Mesenchymal stem cell (in vitro differentiated cells and primary cell): ENCODE results near the gene ERBB3.

ENCODE experiments used
- DNase-seq: peaks from one replicate; pipeline ENCODE4 v3.0.0-alpha.2; 2013
- H2AFZ ChIP-seq: one replicate; pipeline ENCODE4 v1.6.1; 2013; ENCODE audit warnings: low read depth, mild to moderate bottlenecking, control low read depth, inconsistent platforms, low read length, moderate library complexity
- H2AK5ac ChIP-seq: 2 replicates; pipeline ENCODE4 v1.6.1; 2013; ENCODE audit warnings: low read length, moderate library complexity, mild to moderate bottlenecking, inconsistent platforms; ENCODE audit not compliant: severe bottlenecking
- H2BK120ac ChIP-seq: one replicate; pipeline ENCODE4 v1.6.1; 2013; ENCODE audit warnings: low read depth, mild to moderate bottlenecking, inconsistent platforms, low read length, moderate library complexity
- H2BK12ac ChIP-seq, 2 experiments: one replicate each; pipeline ENCODE4 v1.6.1; 2013; ENCODE audit warnings: inconsistent platforms in 2 of 2, low read length in 2 of 2, mild to moderate bottlenecking in 2 of 2, moderate library complexity in 2 of 2, control low read depth in 1 of 2
- H2BK15ac ChIP-seq: one replicate; pipeline ENCODE4 v1.6.1; 2013; ENCODE audit warnings: mild to moderate bottlenecking, low read depth, inconsistent platforms; ENCODE audit not compliant: poor library complexity, severe bottlenecking
- H2BK5ac ChIP-seq: 2 replicates; pipeline ENCODE4 v1.6.1; 2013; ENCODE audit warnings: low read depth, mild to moderate bottlenecking, low read length, control low read depth, inconsistent platforms; ENCODE audit not compliant: poor library complexity, severe bottlenecking
- H3K14ac ChIP-seq, 2 experiments: one replicate each; pipeline ENCODE4 v1.6.1; 2013; ENCODE audit warnings: inconsistent platforms in 2 of 2, low read length in 2 of 2, control low read depth in 1 of 2, mild to moderate bottlenecking in 1 of 2, moderate library complexity in 1 of 2
- H3K18ac ChIP-seq, 2 experiments: one replicate each; pipeline ENCODE4 v1.6.1; 2013; ENCODE audit warnings: inconsistent platforms in 2 of 2, low read length in 2 of 2, control low read depth in 1 of 2, low read depth in 1 of 2, mild to moderate bottlenecking in 1 of 2
- H3K23ac ChIP-seq, 2 experiments: one replicate each; pipeline ENCODE4 v1.6.1; 2013; ENCODE audit warnings: inconsistent platforms in 2 of 2, low read length in 2 of 2, mild to moderate bottlenecking in 2 of 2, moderate library complexity in 2 of 2, control low read depth in 1 of 2
- H3K27ac ChIP-seq: 2 replicates; pipeline ENCODE4 v1.5.1; 2013; ENCODE audit warnings: mild to moderate bottlenecking, moderate library complexity, low read length, control low read depth, inconsistent platforms; ENCODE audit not compliant: poor library complexity, severe bottlenecking
- H3K27me3 ChIP-seq, 2 experiments: 2 replicates each; pipeline versions ENCODE4 v1.6.1 to v1.7.0; 2013; ENCODE audit warnings: low read length in 2 of 2, mild to moderate bottlenecking in 2 of 2, moderate library complexity in 2 of 2, control low read depth in 1 of 2, inconsistent platforms in 1 of 2; ENCODE audit not compliant: control insufficient read depth in 1 of 2, insufficient read depth in 1 of 2
- H3K36me3 ChIP-seq, 2 experiments: 2 replicates each; pipeline versions ENCODE4 v1.6.1 to v1.7.0; 2013; ENCODE audit warnings: low read length in 2 of 2, control low read depth in 1 of 2, inconsistent platforms in 1 of 2, low read depth in 1 of 2, mild to moderate bottlenecking in 1 of 2; ENCODE audit not compliant: insufficient read depth in 2 of 2, control insufficient read depth in 1 of 2
- H3K4ac ChIP-seq, 2 experiments: one replicate each; pipeline ENCODE4 v1.6.1; 2013; ENCODE audit warnings: inconsistent platforms in 2 of 2, low read length in 2 of 2, mild to moderate bottlenecking in 2 of 2, moderate library complexity in 2 of 2, control low read depth in 1 of 2, low read depth in 1 of 2
- H3K4me1 ChIP-seq: 2 replicates; pipeline ENCODE4 v1.6.1; 2013; ENCODE audit warnings: low read depth, low read length, control low read depth; ENCODE audit not compliant: control insufficient read depth, insufficient read depth
- H3K4me2 ChIP-seq: 2 replicates; pipeline ENCODE4 v1.6.1; 2013; ENCODE audit warnings: low read length, mild to moderate bottlenecking, inconsistent platforms; ENCODE audit not compliant: poor library complexity, severe bottlenecking
- H3K4me3 ChIP-seq, 2 experiments: 2 replicates each; pipeline versions ENCODE4 v1.5.1 to v1.7.0; 2013; ENCODE audit warnings: low read length in 2 of 2, mild to moderate bottlenecking in 2 of 2, control low read depth in 1 of 2, low read depth in 1 of 2; ENCODE audit not compliant: insufficient read depth in 1 of 2
- H3K79me1 ChIP-seq: replicated peaks from 2 replicates; pipeline ENCODE4 v1.6.1; 2013; ENCODE audit warnings: mild to moderate bottlenecking, control low read depth, low read length, inconsistent platforms; ENCODE audit not compliant: poor library complexity, severe bottlenecking
- H3K9ac ChIP-seq: 2 replicates; pipeline ENCODE4 v1.7.0; 2013; ENCODE audit warnings: mild to moderate bottlenecking, low read length, moderate library complexity
- H3K9me3 ChIP-seq: 2 replicates; pipeline ENCODE4 v1.7.0; 2013; ENCODE audit warnings: mild to moderate bottlenecking, low read length; ENCODE audit not compliant: control insufficient read depth
- H4K8ac ChIP-seq: one replicate; pipeline ENCODE4 v1.6.1; 2013; ENCODE audit warnings: inconsistent platforms, mild to moderate bottlenecking, low read length, moderate library complexity
- H4K91ac ChIP-seq: one replicate; pipeline ENCODE4 v1.6.1; 2013; ENCODE audit warnings: mild to moderate bottlenecking, low read length, inconsistent platforms
- WGBS: methylation state at CpG from one replicate; pipeline ENCODE4 v1.1.7; 2013; ENCODE audit warnings: mixed read lengths; 5-methylcytosine and 5-hydroxymethylcytosine counted together

The ERBB3 gene

DNA sequence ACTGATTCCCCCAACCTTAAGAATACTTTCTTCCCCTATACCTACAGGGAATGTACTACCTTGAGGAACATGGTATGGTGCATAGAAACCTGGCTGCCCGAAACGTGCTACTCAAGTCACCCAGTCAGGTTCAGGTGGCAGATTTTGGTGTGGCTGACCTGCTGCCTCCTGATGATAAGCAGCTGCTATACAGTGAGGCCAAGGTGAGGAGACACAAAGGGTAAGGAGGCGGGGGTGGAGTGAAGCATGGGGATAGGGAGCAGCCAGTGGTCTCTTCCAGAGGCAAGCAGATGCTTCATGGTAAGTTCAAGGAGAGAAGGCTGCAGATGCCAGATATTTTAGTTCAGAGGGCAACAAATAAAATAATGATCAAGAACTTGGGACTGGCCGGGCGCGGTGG is 17.8 kb downstream of the ERBB3 start:
- no peak overlapping the region for H2AFZ ChIP-seq
- no peak overlapping the region for H3K14ac ChIP-seq
- no peak overlapping the region for H2BK12ac ChIP-seq
- no peak overlapping the region for H3K27ac ChIP-seq
- H3K4me2 ChIP-seq = no peak overlapping the region
- no peak overlapping the region for H3K4ac ChIP-seq
- no peak for DNase-seq
- H4K8ac ChIP-seq = no peak overlapping the region
- no peak overlapping the region for H3K9ac ChIP-seq
- H2AK5ac ChIP-seq = no peak overlapping the region
- H3K4me1 ChIP-seq = no peaks in the 10 kb centered on the region
- H3K18ac ChIP-seq = no peak overlapping the region
- no peak overlapping the region for H3K4me3 ChIP-seq
- H2BK15ac ChIP-seq = no peak overlapping the region
- no peaks in the 10 kb centered on the region for H3K79me1 ChIP-seq
- 90% methylated on average over 6 of the region's 6 CpGs for WGBS
- H2BK5ac ChIP-seq = no peak overlapping the region
- no peak overlapping the region for H4K91ac ChIP-seq
- H2BK120ac ChIP-seq = no peak overlapping the region
- H3K9me3 ChIP-seq = peaks cover 6% of the 10 kb centered on the region
- peaks cover 21 to 44% of the 10 kb centered on the region in 2 experiments for H3K27me3 ChIP-seq
- no peak overlapping the region for H3K23ac ChIP-seq
- peaks cover 0 to 5% of the 10 kb centered on the region in 2 experiments for H3K36me3 ChIP-seq

GRCh38 chr12:56098592-56098991 is 18.6 kb downstream of the ERBB3 start:
- no peak overlapping the region for H3K9ac ChIP-seq
- H3K4me3 ChIP-seq = no peak overlapping the region
- H3K4ac ChIP-seq = no peak overlapping the region
- H2BK15ac ChIP-seq = no peak overlapping the region
- no peaks in the 10 kb centered on the region for H3K9me3 ChIP-seq
- no peak overlapping the region for H3K23ac ChIP-seq
- WGBS = 66% methylated on average over 2 of the region's 3 CpGs
- H4K91ac ChIP-seq = no peak overlapping the region
- no peak overlapping the region for H2BK5ac ChIP-seq
- H3K14ac ChIP-seq = no peak overlapping the region
- H2BK12ac ChIP-seq = no peak overlapping the region
- no peaks in the 10 kb centered on the region for H3K79me1 ChIP-seq
- H4K8ac ChIP-seq = no peak overlapping the region
- no peak overlapping the region for H3K4me2 ChIP-seq
- no peak overlapping the region for H2AFZ ChIP-seq
- no peak overlapping the region for H2AK5ac ChIP-seq
- no peak overlapping the region for H3K27ac ChIP-seq
- no peak for DNase-seq
- peaks cover 21 to 36% of the 10 kb centered on the region in 2 experiments for H3K27me3 ChIP-seq
- no peaks in the 10 kb centered on the region for H3K4me1 ChIP-seq
- no peak overlapping the region for H2BK120ac ChIP-seq
- peaks cover 0 to 5% of the 10 kb centered on the region in 2 experiments for H3K36me3 ChIP-seq
- no peak overlapping the region for H3K18ac ChIP-seq

- WGBS = 82% methylated on average over 4 of the region's 4 CpGs
- Histone ChIP-seq H3K4me2 (no peak overlapping the region), H3K9me3 (no peaks in the 10 kb centered on the region)
These were observed 19.8 kb downstream of the ERBB3 start for GRCh38 chr12:56099787-56100186.

DNA sequence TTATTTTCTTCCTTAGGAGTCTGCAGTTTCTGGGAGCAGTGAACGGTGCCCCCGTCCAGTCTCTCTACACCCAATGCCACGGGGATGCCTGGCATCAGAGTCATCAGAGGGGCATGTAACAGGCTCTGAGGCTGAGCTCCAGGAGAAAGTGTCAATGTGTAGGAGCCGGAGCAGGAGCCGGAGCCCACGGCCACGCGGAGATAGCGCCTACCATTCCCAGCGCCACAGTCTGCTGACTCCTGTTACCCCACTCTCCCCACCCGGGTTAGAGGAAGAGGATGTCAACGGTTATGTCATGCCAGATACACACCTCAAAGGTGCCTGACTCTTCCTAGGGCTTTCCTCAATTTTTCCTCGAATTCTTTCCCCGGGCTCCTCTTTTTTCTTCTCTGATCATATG is 21.1 kb downstream of the ERBB3 start:
- H3K9me3 ChIP-seq = no peaks in the 10 kb centered on the region
- H3K18ac ChIP-seq = no peak overlapping the region
- H3K9ac ChIP-seq = no peak overlapping the region
- no peak overlapping the region for H4K91ac ChIP-seq
- peaks cover 0 to 5% of the 10 kb centered on the region in 2 experiments for H3K36me3 ChIP-seq
- H3K27ac ChIP-seq = no peak overlapping the region
- no peak overlapping the region for H2BK15ac ChIP-seq
- no peak overlapping the region for H2BK5ac ChIP-seq
- WGBS = 93% methylated on average over 14 of the region's 14 CpGs
- no peak overlapping the region for H2BK120ac ChIP-seq
- H3K4me1 ChIP-seq = no peaks in the 10 kb centered on the region
- no peak overlapping the region for H4K8ac ChIP-seq
- H3K4me2 ChIP-seq = no peak overlapping the region
- H3K4ac ChIP-seq = no peak overlapping the region
- H3K23ac ChIP-seq = no peak overlapping the region
- H3K4me3 ChIP-seq = no peak overlapping the region
- no peak for DNase-seq
- H2AK5ac ChIP-seq = no peak overlapping the region
- H3K27me3 ChIP-seq = peaks cover 12 to 16% of the 10 kb centered on the region in 2 experiments
- H3K14ac ChIP-seq = no peak overlapping the region
- H2AFZ ChIP-seq = no peak overlapping the region
- H3K79me1 ChIP-seq = no peaks in the 10 kb centered on the region
- H2BK12ac ChIP-seq = no peak overlapping the region

More at GRCh38 chr12:56099787-56100186, 19.8 kb downstream of the ERBB3 start:
- H2BK5ac ChIP-seq = no peak overlapping the region
- no peak overlapping the region for H2AFZ ChIP-seq
- no peak overlapping the region for H2BK15ac ChIP-seq
- no peak overlapping the region for H2AK5ac ChIP-seq
- H2BK12ac ChIP-seq = no peak overlapping the region
- no peak overlapping the region for H3K4ac ChIP-seq
- no peak overlapping the region for H3K27ac ChIP-seq
- no peak overlapping the region for H3K9ac ChIP-seq
- no peak overlapping the region for H4K8ac ChIP-seq
- peaks cover 21 to 29% of the 10 kb centered on the region in 2 experiments for H3K27me3 ChIP-seq
- DNase-seq = no peak
- H3K4me1 ChIP-seq = no peaks in the 10 kb centered on the region
- H3K4me3 ChIP-seq = no peak overlapping the region
- no peak overlapping the region for H3K14ac ChIP-seq
- H4K91ac ChIP-seq = no peak overlapping the region
- peaks cover 0 to 5% of the 10 kb centered on the region in 2 experiments for H3K36me3 ChIP-seq
- no peak overlapping the region for H2BK120ac ChIP-seq
- no peak overlapping the region for H3K23ac ChIP-seq
- H3K18ac ChIP-seq = no peak overlapping the region
- no peaks in the 10 kb centered on the region for H3K79me1 ChIP-seq
